Pancreas (tissue), 10 donors: ENCODE results near the gene MAPK11. TPM values are rescaled to one million over a fixed set of nuclear protein-coding genes. Genes with fewer than 3 reads are reported as not detected.

Experiments used
- ATAC-seq, 4 donors: fragments of 200-7000 bp; cut with Tn5 transposase; one replicate each; pipeline versions ENCODE4 v1.8.0 to v1.9.1; 2020; ENCODE audit warnings: mild to moderate bottlenecking in 4 of 4, moderate library complexity in 4 of 4
- DNase-seq, 6 donors: peaks; one replicate each; pipeline ENCODE4 v3.0.0-alpha.2; 2020
- FAIRE-seq: peaks from 2 replicates; lab custom pipeline; 2012; peaks lifted over from hg19 to GRCh38; lab: Jason Lieb, UNC
- H3K27ac ChIP-seq, 4 donors: fragments of 200-600 bp; sonication (generic); 1 replicate in 3 of 4; 2 replicates in 1 of 4; pipeline versions ENCODE4 v1.5.0 to v1.8.0; 2020
- H3K27me3 ChIP-seq, 4 donors: fragments of 200-600 bp; one replicate each; pipeline ENCODE4 v1.8.0; 2021
- H3K36me3 ChIP-seq, 3 donors: fragments of 200-600 bp; sonication (generic) in 1 of 3; one replicate each; pipeline versions ENCODE4 v1.5.0 to v1.8.0; 2020 to 2021
- H3K4me1 ChIP-seq, 3 donors: fragments of 200-600 bp; one replicate each; pipeline ENCODE4 v1.8.0; 2021
- H3K4me3 ChIP-seq, 4 donors: fragments of 200-600 bp; sonication (generic) in 2 of 4; one replicate each; pipeline versions ENCODE4 v1.5.0 to v1.8.0; 2020 to 2021
- H3K9me3 ChIP-seq, 4 donors: fragments of 200-600 bp; one replicate each; pipeline ENCODE4 v1.8.0; 2021
- WGBS, 2 donors: extraction: QIAGEN DNeasy Blood & Tissue Kit; methylation state at CpG; one replicate each; pipeline ENCODE4 v1.1.7; 2013; 5-methylcytosine and 5-hydroxymethylcytosine counted together
- intact Hi-C, 3 donors: fragments of 100-400 bp; cut with DNase I; formaldehyde crosslinking; loops; one replicate each; pipeline versions ENCODE4 v1.11.1 to v1.14.2; 2022
- polyA plus RNA-seq, 2 donors: library from polyadenylated mRNA; stranded (reverse); fragments of 200-250 nt; gene quantifications; one replicate each; pipeline ENCODE4 v1.2.3, GENCODE V29; 2013
- total RNA-seq, 6 donors: library from RNA; stranded (reverse); fragmentation: NEBNext Ultra II Directional in 4 of 6; extraction: Animal tissue kit (Norgen Biotek cat#: 25700) in 4 of 6; gene quantifications; one replicate each; pipeline versions ENCODE4 v1.2.1 to v1.2.4, GENCODE V29; 2021 to 2023
- TF ChIP-seq, protein P1 (sequence below), 4 donors: fragments of 200-600 bp; sonication (generic) in 3 of 4; IDR thresholded peaks; one replicate each; pipeline versions ENCODE4 v1.5.0 to v1.8.0; 2021; ENCODE audit warnings: antibody characterized with exemption in 4 of 4
- donor health status: healthy with polysubstance abuse.
- donor health status: DM: no; HTN: no; CAD: no; lungs with moderate emphysema.
- donor health status: DM: no; HTN: no; CAD: no.
- donor health status: control.
- donor health status: control.
- donor health status: Bipolar disorder and iron deficiency.
- donor health status: DM: yes; HTN: yes; CAD: no.
- donor health status: DM: no; HTN: no; CAD: no.
- donor health status: DM: no; HTN: no; CAD: no.
- donor health status: DM: yes; HTN: yes; CAD: no.

Gene MAPK11
- total and polyA plus RNA-seq, 8 donors = 1.3 to 22.2 (median 3.2) TPM

- H3K4me1 ChIP-seq = peaks cover 7 to 13% (median 11%) of the 10 kb centered on the region in 3 donors
- no peaks in the 10 kb centered on the region for H3K36me3 ChIP-seq
- H3K9me3 ChIP-seq = no peaks in the 10 kb centered on the region
- H3K27ac ChIP-seq = peak overlapping the region; percentile 8 to 53 (median 31)
- peak overlapping the region; percentile 49 to 84 (median 63) for H3K4me3 ChIP-seq
- intact Hi-C loops = loop anchor here in 1 of 3 donors (5.0 kb wide), 1 partner anchor 91 kb away; the partner anchor contains the start of gene PPP6R2
- WGBS, 2 donors = 17 to 18% methylated on average over 35 to 36 of the region's 36 CpGs
- no peaks in the 10 kb centered on the region for H3K27me3 ChIP-seq
- TF ChIP-seq, protein P1, sequence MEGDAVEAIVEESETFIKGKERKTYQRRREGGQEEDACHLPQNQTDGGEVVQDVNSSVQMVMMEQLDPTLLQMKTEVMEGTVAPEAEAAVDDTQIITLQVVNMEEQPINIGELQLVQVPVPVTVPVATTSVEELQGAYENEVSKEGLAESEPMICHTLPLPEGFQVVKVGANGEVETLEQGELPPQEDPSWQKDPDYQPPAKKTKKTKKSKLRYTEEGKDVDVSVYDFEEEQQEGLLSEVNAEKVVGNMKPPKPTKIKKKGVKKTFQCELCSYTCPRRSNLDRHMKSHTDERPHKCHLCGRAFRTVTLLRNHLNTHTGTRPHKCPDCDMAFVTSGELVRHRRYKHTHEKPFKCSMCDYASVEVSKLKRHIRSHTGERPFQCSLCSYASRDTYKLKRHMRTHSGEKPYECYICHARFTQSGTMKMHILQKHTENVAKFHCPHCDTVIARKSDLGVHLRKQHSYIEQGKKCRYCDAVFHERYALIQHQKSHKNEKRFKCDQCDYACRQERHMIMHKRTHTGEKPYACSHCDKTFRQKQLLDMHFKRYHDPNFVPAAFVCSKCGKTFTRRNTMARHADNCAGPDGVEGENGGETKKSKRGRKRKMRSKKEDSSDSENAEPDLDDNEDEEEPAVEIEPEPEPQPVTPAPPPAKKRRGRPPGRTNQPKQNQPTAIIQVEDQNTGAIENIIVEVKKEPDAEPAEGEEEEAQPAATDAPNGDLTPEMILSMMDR (IDR thresholded peaks at IDR 0.05) = no peak
- ATAC-seq (peak; percentile 2 to 23 (median 6)), FAIRE-seq (no peak), DNase-seq (no peak)
Observed at GRCh38 chr22:50251477-50252081, 18.6 kb downstream of the MAPK11 start.

GRCh38 chr22:50250555-50251476 is 19.4 kb downstream of the MAPK11 start, which contains the start of gene HDAC10:
Gene HDAC10 (minus strand): TSS chr22:50251265. CDS start chr22:50251032, 233 bp downstream.
- Histone ChIP-seq H3K36me3 (no peaks in the 10 kb centered on the region), H3K27ac (peak within 1 kb of the TSS; percentile 20 to 75 (median 48)), H3K27me3 (no peaks in the 10 kb centered on the region), H3K4me1 (peaks cover 10 to 17% (median 12%) of the 10 kb centered on the region in 3 donors), H3K4me3 (peak within 1 kb of the TSS; percentile 49 to 84 (median 63)), H3K9me3 (no peaks in the 10 kb centered on the region)
- TF ChIP-seq, protein P1 (IDR thresholded peaks at IDR 0.05) = no peak
- intact Hi-C loops = loop anchor here in 1 of 3 donors (5.0 kb wide), 1 partner anchor 91 kb away; the partner anchor contains the start of gene PPP6R2
- WGBS, 2 donors = 1 to 2% methylated on average over 69 to 81 of the region's 81 CpGs
- FAIRE-seq (no peak), DNase-seq (peak in 5 of 6 donors; percentile 76 to 92 (median 82)), ATAC-seq (peak; percentile 81 to 87 (median 86))

GRCh38 chr22:50250249-50250554 is 20.0 kb downstream of the MAPK11 start:
- FAIRE-seq (no peak), ATAC-seq (no peak), DNase-seq (peak in 1 of 6 donors; percentile 44)
- no peaks in the 10 kb centered on the region for H3K36me3 ChIP-seq
- intact Hi-C loops = loop anchor here in 1 of 3 donors (5.0 kb wide), 1 partner anchor 92 kb away; the partner anchor contains the start of gene PPP6R2
- H3K4me3 ChIP-seq = peak overlapping the region; percentile 49 to 84 (median 63)
- no peak overlapping the region for H3K27ac ChIP-seq
- TF ChIP-seq, protein P1 (IDR thresholded peaks at IDR 0.05) = no peak
- 61 to 68% methylated on average over 11 of the region's 11 CpGs for WGBS, 2 donors
- H3K9me3 ChIP-seq = no peaks in the 10 kb centered on the region
- no peaks in the 10 kb centered on the region for H3K27me3 ChIP-seq
- H3K4me1 ChIP-seq = peaks cover 14 to 19% (median 14%) of the 10 kb centered on the region in 3 donors

DNA sequence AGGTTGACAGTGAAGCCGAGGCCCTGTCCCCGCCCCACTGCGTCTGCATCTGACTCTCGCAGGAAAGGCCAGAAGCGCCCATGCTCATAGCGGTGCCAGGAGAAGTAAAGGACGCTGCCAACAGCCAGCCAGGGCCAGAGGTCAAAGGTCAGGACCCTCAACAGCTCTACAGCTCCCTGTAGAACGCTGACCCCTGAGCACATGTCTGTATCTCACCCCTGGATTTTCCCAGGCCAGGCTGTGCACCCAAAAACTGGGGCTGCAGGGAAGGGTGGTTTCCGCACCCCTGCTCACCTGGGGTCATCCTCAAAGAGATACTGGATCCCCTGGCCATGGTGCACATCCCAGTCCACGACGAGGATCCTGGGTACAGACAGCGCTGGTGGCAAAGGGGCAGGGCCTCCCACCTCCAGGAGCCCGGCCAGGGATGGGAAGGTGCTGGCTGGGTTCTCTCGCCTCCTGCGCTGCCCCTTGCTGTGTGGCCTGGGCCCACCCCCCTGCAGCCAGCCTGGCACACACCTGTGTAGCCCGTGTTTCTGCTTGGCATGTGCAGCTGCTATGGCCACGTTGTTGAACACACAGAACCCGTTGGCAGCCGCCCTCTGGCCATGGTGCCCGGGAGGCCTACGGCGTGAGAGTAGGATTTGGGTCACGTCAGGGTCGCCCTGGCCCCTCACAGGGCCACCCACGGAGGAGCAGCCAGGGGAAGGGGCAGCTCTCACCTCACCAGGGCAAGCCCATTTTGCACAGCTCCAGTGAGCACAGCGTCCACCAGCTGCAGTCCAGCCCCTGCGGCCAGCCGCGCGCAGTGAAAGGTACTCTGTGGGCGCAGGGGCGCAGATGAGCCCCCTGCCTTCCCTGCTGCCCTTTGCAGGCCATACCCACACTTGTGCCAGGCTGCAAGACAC is 20.6 kb downstream of the MAPK11 start:
- Histone ChIP-seq H3K4me1 (peaks cover 14 to 19% (median 14%) of the 10 kb centered on the region in 3 donors), H3K27me3 (no peaks in the 10 kb centered on the region), H3K27ac (no peak overlapping the region), H3K4me3 (peak overlapping the region in 2 of 4 donors; percentile 49 to 77), H3K36me3 (no peaks in the 10 kb centered on the region), H3K9me3 (no peaks in the 10 kb centered on the region)
- TF ChIP-seq, protein P1 (IDR thresholded peaks at IDR 0.05) = no peak
- DNase-seq (peak in 1 of 6 donors; percentile 42), FAIRE-seq (no peak), ATAC-seq (no peak)
- intact Hi-C loops = loop anchor here in 2 of 3 donors (5.0 to 10.0 kb wide), 3 partner anchors 93 to 258 kb away; partner anchors contain the start of genes LMF2 (in 2 of the 2), NCAPH2 (in 2 of the 2) and PPP6R2 (in 1 of the 2)
- 81 to 86% methylated on average over 32 of the region's 32 CpGs for WGBS, 2 donors
